HPDE6-E6E7 (cell line): Measurements from ENCODE around the gene ELAVL1.
"Not testable (repeated sequence)": the region's sequence is repeated elsewhere in the genome, so short reads cannot be mapped to it uniquely, and the experiment has no call there.

Source experiments
- DNase-seq: peaks from one replicate; pipeline ENCODE4 v3.0.0; 2011; ENCODE audit warnings: missing footprints; ENCODE audit errors: extremely low spot score

Gene ELAVL1

GRCh38 chr19:8005534-8006256, at the start of gene ELAVL1:
ELAVL1 (minus strand) TSS chr19:8005641; CDS start chr19:7991815, 13,826 bp downstream.
- DNase-seq, result peak; percentile 87

DNA sequence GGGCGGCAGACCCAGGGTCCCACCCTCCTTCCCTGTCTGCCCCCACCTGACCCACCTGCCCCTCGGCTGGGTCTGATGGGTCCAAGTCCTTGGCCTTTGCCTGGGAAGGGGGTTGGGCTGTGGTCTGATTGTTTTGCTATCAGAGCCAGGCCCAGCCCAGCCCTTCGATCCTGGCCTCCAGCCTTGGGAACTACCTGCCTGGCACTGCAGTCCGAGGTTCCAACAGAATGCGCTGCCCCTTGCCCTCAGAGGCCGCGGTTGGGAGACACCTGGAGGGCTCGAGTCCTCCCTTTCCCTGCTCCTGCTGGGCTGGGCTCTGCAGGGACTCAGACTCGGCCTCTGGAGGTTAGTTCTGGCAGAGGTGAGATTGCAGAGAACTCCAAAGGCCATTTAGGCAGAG, 48.7 kb upstream of the ELAVL1 start:
- no peak for DNase-seq

GRCh38 chr19:8052464-8052859, 47.0 kb upstream of the ELAVL1 start, which contains the start of gene CCL25:
CCL25 (plus strand) TSS chr19:8052760; CDS start chr19:8053050, 290 bp downstream.
- DNase-seq, result no peak

DNA sequence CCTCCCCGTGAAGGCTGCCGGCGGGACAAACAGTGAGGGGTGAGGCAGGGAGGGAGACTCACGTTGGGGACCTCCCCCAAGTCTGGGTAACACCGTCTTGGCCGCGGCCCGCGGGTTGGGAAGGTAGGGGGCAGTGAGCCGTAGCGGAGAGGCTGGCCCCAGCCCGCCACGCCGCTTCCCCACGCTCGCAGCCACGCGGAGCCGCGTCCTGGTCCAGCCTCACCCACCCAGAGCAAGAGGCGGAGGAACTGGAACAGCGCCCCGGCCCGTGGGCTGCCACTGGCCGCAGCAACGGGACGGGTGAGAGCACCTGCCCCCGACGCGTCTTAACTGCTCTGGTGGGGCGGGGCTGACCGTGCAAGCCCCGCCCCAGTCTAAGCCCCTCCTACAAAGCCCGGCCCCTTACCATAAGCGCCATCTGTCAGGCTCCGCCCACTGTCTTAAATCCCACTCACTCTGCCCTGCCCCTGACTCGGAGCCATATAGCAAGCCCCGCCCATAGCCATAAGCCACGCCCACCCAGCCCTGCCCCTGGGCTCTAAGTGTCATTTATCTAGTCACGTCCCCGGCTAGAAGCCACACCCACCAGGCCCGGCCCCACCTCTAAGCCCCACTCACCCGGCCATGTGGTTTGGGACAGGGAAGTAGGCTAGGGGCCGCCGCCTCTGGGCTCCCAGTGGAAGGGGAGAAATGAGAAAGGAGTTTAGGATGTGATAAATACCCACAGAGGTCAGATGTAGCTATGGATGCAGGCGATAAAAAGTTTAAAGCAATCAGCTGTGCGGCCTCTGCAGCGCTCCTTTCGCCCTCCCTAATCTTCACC, 45.0 kb upstream of the ELAVL1 start:
- DNase-seq, result no peak

DNA sequence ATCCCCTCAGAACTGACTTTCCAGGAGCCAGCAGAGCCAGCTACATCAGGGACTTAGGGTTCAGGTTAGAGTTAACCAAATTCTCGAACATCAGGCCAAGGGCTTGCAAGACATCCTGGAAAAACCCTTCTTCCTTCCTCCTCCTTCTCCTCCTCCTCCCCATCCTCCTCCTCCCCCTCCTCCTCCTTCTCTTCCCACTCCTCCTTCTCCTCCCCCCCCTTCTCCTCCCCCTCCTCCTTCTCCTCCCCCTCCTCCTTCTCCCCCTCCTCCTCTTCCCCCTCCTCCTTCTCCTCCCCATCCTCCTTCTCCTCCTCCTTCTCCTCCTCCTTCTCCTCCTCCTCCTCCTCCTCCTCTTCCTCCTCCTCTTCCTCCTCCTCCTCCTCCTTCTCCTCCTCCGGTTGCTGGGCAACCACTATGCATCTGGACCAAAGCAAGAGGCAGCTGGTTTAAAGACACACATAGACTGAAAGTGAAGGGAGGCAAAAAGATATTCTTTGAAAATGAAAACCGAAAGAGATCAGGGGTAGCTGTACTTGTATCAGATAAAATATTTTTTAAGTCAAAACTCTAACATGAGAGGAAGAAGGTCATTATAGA, 41.2 kb upstream of the ELAVL1 start:
- DNase-seq, result no peak

DNA sequence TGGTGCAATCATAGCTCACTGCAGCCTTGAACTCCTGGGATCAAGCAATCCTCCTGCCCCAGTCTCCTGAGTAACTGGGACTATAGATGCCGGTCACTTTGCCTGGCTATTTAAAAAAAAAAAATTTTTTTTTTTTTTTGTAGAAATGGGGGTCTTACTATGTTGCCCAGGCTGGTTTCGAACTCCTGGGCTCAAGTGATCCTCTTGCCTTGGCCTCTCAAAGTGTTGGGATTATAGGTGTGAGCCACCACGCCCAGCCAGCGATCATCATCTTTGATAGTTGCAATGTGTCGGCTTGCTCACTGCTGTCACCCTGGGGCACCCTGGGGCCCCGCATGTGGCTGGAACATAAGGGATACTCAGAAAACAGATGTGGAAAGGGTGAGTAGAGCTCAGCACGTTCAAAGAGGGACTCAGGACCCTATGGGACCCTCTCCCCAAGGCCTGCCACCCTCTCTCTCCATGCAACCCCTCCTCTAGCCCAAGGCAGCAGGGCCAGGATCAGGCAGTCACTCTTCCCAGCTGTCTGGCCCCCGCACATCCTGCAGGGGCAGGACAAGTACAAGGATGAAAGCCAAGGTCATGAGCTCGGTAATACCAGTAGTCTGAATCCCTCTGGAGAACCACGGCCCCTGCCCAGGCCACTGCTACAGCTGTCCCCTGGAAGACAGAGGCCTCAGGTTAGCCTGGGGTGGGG, 40.6 kb upstream of the ELAVL1 start:
- DNase-seq, result no peak

DNA sequence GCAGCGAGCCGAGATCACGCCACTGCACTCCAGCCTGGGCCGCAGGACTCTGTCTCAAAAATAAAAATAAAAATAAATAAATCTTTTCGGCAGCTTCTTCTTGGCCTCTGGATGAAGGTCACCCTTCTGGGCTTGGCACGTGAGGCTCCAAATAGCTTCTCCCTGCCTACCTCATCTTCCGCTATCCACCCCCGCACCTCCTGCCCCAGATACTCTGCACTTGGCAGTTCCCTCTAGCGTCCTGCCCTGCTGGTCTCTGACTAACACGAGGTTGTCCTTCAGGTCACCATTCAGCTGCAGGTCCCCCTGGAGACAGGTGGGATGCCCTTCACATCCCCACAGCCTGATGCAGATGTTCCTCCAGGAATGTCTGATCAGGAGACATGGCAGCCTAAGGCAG, 38.6 kb upstream of the ELAVL1 start:
- no peak for DNase-seq

- no peak for DNase-seq
These were observed 37.5 kb upstream of the ELAVL1 start for GRCh38 chr19:8042900-8043299.

DNA sequence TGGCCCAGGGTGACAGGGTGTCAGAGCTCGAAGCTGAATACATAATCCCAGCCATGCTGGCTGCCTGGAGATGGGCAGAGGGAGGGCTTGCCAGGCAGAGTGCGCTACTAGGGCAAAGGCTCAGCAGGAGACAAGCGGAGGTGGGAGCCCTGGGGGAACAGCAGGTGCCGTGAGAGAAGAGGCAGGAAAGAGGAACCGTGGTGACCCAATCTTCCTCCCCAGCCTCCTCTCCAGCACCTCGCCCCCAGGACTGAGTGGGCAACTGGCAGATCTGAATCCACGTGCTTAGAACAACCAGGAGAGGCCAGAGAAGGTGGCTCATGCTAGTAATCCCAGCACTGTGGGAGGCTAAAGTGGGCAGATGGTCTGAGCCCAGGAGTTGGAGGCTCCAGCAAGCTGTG, 36.1 kb upstream of the ELAVL1 start:
- DNase-seq, result no peak

GRCh38 chr19:8039231-8039630, 33.8 kb upstream of the ELAVL1 start:
- DNase-seq, result no peak

GRCh38 chr19:8038815-8039214, 33.4 kb upstream of the ELAVL1 start:
- DNase-seq, result no peak

DNA sequence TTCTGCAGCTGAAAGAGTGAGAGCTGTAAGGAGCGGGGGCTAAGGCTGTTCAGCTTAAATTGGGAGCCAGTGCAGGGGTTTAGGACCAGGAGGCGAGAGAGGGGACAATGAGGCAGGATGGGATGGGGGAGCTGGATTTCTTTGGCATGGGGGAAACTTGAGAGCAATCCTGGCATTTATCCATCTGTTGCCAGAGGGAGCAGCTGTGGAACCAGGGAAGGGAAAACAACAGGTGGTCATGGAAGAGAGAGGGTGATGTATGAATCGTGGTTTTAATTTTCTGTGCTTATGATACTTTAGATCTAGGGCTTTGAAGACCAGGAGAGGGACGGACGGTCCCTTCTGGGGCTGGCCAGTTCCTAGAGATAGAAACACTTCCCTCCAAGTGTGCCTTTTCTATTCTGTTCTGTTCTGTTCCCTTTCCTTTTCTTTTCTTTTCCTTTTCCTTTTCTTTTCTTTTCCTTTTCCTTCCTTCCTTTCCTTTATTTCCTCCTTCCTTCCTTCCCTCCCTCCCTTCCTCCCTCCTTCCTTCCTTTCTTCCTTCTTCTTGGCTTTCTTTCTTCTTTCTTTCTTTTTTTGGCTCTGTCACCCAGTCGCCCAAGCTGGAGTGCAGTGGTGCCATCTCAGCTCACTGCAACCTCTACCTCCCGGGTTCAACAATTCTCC, 31.1 kb upstream of the ELAVL1 start:
- no peak for DNase-seq

DNA sequence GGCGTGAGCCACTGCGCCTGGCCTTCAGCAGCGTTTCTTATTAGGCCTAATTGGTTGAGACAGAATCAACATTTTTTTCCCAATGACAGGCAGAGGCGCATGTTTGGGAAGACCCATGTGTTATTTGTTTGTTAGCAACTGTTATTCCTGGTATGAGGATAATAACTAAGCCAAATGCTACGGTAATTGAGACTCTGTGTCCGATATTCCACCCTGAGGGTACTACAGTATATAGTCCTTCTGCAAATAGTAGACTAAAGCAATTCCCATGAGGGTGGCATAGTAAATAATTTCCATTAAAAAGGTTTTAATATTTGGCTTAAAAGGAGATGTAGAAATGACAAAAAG, 28.7 kb upstream of the ELAVL1 start:
- DNase-seq, result no peak

- DNase-seq, result not testable (repeated sequence)
These were observed 28.1 kb upstream of the ELAVL1 start for GRCh38 chr19:8033287-8034177.

DNA sequence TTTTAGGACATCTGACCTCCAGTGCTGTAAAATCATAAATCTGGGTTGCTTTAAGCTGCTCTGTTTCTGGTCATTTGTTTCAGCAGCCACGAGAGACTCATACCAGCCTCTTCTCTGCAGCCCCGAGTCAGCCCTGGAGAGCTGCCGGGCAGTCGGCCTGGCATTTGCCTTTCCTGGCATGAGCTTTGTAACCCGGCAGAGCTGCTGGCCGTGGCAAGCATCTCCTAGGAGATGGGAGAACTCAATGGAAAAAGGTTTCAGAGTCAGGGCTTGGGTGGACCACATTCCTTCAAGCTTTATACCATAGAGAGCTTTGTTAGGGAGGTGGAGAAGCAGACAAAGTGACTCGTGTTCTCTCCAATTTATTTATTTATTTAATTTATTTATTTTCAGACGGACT, 25.5 kb upstream of the ELAVL1 start:
- no peak for DNase-seq

- DNase-seq, result no peak
These were observed 23.6 kb upstream of the ELAVL1 start for GRCh38 chr19:8028951-8029491.

GRCh38 chr19:8025316-8025715, 19.9 kb upstream of the ELAVL1 start:
- DNase-seq, result no peak

- not testable (repeated sequence) for DNase-seq
These were observed 18.8 kb upstream of the ELAVL1 start for GRCh38 chr19:8024256-8024655.

DNA sequence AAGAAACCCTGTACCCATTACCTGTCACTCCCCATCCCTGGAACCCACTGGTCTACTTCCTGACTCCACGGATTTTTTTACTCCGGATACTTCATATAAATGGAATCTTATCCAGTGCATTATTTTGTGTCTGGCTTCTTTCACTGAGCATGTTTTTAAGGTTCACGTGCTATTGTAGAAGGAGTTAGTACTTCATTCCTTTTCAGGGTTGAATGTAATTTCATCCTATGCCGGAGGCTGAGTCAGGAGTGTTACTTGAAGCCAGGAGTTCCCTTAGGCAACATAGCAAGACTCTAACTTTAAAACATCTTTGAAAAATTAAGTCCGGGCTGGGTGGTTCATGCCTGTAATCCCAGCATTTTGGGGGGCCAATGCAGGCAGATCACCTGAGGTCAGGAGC, 17.9 kb upstream of the ELAVL1 start:
- DNase-seq, result no peak

DNA sequence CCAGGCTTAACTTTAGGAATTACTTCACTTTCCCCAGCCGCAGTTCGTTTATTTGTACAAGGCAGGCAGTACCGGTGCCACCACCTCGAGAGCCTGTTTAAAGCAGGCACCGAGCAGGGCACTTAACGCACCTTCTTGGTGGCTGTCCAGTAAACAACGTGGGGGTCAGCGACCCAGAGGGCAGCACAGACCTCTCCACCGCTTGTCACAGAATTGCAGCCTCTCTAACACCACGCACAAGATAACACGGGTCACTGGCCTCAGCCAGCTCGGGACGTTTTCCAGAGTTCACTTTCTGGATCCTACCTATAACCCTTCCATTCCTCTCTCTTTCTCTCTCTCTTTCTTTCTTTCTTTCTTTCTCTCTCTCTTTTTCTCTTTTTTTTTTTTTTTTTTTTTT, 16.8 kb upstream of the ELAVL1 start:
- no peak for DNase-seq
